ENCODE data around the gene FGF22.

DNA sequence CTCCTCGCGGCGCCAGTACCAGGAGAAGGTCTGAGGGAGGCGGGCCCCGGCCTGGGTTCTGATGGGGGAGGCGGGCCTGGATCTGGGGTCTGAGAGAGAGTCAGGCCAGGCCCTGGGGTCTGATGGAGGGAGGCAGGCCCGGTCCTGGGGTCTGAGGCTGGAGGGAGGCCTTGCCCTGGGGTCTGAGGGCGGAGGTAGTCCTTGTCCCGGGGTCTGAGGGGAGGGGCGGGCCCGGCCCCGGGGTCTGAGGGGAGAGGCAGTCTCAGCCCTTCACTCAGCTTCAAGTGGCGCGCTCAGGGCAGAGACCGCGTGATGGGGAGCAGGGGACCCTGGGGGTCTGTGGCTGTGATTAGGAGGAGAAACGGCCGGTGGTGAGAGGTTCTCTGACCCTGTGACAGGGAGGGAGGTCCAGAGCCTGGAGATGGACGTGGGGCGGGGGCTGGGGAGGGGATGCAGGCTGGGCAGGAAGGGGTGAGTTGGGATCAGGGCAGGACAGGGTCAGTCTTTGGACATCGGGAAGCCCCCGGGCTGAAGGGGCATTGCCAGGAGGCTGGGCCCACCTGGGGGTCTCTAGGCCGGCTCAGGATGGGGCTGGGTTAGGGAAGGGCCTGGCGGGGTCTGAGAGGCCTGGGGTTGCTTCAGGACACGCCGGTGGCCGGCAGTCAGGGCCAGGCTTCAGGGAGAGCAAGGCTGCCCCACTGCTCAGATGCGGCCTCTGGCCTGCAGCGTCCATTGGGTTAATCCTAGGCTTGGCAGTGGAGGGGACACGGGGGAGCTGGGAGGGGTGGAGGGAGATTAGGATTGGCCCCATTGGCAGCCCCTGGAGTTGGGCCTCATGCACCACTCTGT lies 31.3 kb upstream of the FGF22 start:
- TF ChIP-seq EZH2 (IDR thresholded peaks at IDR 0.05; ENCODE audit: borderline replicate concordance, insufficient read depth, low read depth, low read length, poor library complexity, severe bottlenecking) (no peak), CTCF (IDR thresholded peaks at IDR 0.05) (no peak)

All from B cell (primary cell).